ENCODE results near the gene NR1H2.
"Not testable (repeated sequence)": the region's sequence is repeated elsewhere in the genome, so short reads cannot be mapped to it uniquely, and the experiment has no call there.

The NR1H2 gene

DNA sequence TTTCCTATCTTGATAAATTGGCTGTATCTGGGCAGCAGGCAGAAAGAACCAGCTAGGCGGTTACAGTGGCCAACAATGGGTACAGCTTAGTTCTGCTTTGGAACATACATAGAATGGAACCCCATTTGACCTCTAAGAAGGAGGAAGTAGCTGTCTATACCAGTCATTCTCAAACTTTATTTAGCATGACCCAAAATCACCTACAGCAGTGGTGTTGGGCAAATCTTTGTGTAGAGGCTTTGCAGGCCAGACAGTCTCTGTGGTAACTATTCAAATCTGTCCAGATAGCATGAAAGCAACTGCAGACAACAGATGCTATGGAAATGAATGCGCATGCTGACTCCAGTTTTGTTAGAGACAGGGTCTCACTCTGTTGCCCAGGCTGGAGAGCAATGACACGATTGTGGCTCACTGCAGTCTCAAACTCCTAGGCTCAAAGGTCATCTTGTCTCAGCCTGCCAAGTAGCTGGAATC lies 35.1 kb upstream of the NR1H2 start:
- FAIRE-seq (peak; percentile 92), DNase-seq (ENCODE audit: insufficient read length, low spot score) (no peak)
- no peak for TF ChIP-seq TAF1 (IDR thresholded peaks at IDR 0.05; ENCODE audit: low read depth, low read length)
- peak; percentile 42 for TF ChIP-seq PAX5 (IDR thresholded peaks at IDR 0.05; ENCODE audit: insufficient read depth, low read length, severe bottlenecking)
- peak; percentile 79 for TF ChIP-seq SPI1 (IDR thresholded peaks at IDR 0.05; ENCODE audit: low read depth, low read length)
- peak; percentile 29; the same call in 1 of the 2 replicates for TF ChIP-seq POU2F2 (IDR thresholded peaks at IDR 0.05; ENCODE audit: low read depth, low read length)
- no peak; the same call in 1 of the 2 replicates for TF ChIP-seq POLR2AphosphoS5 (IDR thresholded peaks at IDR 0.05; ENCODE audit: low read depth, low read length)
- no peak; the same call in 1 of the 2 replicates for TF ChIP-seq POLR2A (IDR thresholded peaks at IDR 0.05; ENCODE audit: low read depth, low read length)

DNA sequence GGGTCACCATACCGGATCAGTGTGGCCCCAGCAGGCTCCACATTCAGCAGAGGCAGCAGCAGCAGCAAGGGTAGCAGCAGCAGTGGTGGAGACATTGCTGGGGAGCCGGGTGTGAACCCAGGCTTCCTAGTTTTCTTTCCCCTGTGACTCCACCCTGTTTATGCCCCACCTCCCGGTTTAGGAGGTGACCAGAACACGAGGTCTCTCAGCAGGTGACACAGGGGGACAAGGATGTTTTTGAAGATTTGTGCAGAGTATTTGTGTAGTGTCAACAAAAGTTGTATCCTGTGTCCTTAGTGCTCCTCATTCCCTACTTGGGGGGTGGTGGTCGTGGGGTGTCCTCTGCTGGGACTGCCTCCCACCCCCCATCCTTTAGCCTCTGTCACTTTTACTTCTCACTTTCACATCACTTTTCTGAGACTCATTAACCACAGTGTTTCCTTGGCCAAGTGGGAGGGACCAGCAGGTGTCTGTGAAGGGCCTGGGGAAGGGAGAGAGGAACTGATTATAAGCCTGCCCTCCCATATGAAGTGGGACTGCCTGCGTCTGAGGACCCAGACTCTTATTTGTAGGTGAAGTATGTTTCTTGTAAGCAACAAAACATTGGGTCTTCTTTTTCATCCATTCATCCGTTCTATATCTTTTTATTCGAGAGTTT lies 31.5 kb upstream of the NR1H2 start:
- peak; percentile 42; the same call in 1 of the 2 replicates for TF ChIP-seq POU2F2 (IDR thresholded peaks at IDR 0.05; ENCODE audit: low read depth, low read length)
- peak; percentile 92 for TF ChIP-seq POLR2AphosphoS5 (IDR thresholded peaks at IDR 0.05; ENCODE audit: low read depth, low read length)
- peak; percentile 93 for TF ChIP-seq POLR2A (IDR thresholded peaks at IDR 0.05; ENCODE audit: low read depth, low read length)
- no peak for TF ChIP-seq PAX5 (IDR thresholded peaks at IDR 0.05; ENCODE audit: insufficient read depth, low read length, severe bottlenecking)
- TF ChIP-seq SPI1 (IDR thresholded peaks at IDR 0.05; ENCODE audit: low read depth, low read length) = peak; percentile 96
- peak; percentile 77 for TF ChIP-seq TAF1 (IDR thresholded peaks at IDR 0.05; ENCODE audit: low read depth, low read length)
- peak; percentile 96 for FAIRE-seq
- no peak for DNase-seq (ENCODE audit: insufficient read length, low spot score)

DNA sequence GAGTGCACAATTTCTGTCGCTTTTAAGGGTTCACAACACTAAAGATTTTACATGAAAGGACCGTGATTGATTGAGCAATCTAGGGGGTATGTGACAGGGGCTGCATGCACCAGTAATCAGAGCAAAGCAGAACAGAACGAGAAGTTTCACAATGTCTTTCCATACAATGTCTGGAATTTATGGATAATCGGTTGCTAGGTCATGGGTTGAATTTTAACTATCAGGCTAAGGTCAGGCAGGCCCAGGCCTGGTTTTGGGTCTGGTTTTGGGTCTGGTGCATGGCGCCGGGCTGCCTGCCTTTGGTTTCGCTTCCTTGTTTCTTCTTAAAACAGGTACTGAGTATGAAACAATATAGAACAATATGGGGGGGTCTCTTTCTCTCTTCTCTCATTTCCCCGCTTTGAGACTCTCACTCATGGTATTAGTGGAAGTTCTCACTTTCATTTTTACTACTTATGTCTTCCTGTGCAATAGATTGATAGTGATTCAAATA lies 29.1 kb upstream of the NR1H2 start:
- peak; percentile 89 for TF ChIP-seq SPI1 (IDR thresholded peaks at IDR 0.05; ENCODE audit: low read depth, low read length)
- peak; percentile 0 for TF ChIP-seq PAX5 (IDR thresholded peaks at IDR 0.05; ENCODE audit: insufficient read depth, low read length, severe bottlenecking)
- peak; percentile 80 for FAIRE-seq
- DNase-seq (ENCODE audit: insufficient read length, low spot score) = not testable (repeated sequence)

DNA sequence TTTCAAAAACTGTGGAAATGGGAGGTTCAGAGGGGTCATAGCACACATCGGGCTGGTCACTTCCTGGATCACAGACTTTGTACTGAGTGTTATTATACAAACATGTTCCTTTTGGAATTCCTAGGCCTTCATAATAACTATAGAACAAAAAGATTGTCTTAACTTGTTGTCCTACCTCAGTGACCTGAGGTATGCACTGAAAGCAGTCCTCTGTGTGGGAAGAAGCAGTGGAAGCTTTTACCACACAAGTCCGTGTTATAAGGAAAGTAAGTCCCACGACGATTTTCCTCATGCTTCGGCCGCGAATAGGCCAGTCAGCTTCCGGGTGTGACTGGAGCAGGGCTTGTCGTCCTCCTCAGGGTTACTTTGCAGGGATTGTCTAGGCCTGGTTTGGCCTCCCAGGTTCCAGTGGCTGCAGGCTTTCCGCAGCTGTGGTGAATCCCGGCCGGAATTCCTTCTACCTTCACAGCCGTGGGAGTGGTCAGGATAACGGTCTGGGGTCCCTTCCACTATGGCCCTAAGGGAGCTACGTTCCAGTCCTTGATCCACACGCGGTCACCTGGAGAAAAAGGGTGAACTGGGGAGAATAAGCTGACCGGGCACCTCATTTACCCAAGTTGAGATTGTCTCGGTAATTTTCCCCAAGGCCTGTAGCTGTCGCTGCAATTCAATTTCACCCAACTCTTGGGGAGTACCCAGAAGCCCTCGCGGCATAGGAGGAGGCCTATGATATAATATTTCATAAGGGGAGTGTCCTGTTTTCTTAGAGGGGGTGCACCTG lies 26.8 kb upstream of the NR1H2 start:
- TF ChIP-seq PAX5 (IDR thresholded peaks at IDR 0.05; ENCODE audit: insufficient read depth, low read length, severe bottlenecking) (no peak), POLR2A (IDR thresholded peaks at IDR 0.05; ENCODE audit: low read depth, low read length) (no peak), POLR2AphosphoS5 (IDR thresholded peaks at IDR 0.05; ENCODE audit: low read depth, low read length) (no peak), SPI1 (IDR thresholded peaks at IDR 0.05; ENCODE audit: low read depth, low read length) (no peak), POU2F2 (IDR thresholded peaks at IDR 0.05; ENCODE audit: low read depth, low read length) (no peak), TAF1 (IDR thresholded peaks at IDR 0.05; ENCODE audit: low read depth, low read length) (no peak)
- FAIRE-seq (no peak), DNase-seq (ENCODE audit: insufficient read length, low spot score) (no peak)

DNA sequence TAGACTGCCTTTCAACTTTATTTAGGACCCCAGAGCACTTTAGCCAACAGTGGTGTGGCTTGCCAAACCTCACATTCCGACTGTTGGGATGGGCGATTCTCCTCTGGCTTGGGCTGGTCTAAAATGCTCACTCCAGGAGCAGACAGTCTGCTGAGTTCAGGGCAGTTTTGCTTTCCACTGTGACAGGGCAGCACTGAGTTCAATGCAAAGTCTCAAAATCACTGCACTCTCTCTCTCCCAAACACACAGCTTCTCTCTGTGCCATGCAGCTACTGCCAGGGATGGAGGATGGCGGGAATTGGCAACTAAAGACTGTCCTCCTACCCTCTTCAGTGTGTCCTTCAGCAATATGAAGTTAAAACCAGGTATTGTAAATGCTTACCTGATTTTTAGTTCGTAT lies 24.0 kb upstream of the NR1H2 start:
- DNase-seq (ENCODE audit: insufficient read length, low spot score) = no peak
- TF ChIP-seq POLR2A (IDR thresholded peaks at IDR 0.05; ENCODE audit: low read depth, low read length) = no peak
- FAIRE-seq = no peak

DNA sequence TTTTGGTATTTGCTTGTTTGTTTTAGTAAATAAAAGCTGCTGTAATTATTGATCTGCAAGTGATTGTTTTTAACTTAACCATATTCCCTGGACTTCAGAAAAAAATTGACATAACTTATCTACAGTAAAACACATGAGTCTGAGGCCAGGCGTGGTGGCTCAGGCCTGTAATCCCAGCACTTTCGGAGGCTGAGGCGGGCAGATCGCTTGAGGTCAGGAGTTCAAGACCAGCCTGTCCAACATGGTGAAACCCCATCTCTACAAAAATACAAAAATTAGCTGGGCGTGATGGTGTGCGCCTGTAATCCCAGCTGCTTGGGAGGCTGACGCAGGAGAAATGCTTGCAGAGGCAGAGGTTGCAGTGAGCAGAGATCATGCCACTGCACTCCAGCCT lies 22.8 kb upstream of the NR1H2 start:
- not testable (repeated sequence) for FAIRE-seq; DNase-seq (ENCODE audit: insufficient read length, low spot score)

DNA sequence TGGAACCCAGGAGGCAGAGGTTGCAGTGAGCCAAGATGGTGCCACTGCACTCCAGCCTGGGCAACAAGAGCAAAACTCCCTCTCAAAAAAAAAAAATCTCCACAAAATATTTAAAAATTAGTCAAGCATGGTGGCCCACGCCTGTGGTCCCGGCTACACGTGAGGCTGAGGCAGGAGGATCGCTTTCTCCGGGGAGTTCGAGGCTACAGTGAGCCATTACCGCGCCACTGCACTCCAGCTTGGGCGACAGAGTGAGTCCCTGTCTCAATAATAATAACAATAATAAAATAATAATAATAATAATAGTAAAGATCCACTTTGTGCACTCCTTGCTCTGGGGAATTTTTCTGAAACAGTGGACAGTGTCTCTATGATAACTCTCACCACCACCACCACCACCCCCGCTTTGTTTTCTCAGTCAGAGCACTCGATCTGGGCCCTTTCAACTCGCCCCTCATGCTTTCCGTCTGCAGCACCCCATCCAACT lies 19.5 kb upstream of the NR1H2 start:
- FAIRE-seq (no peak), DNase-seq (ENCODE audit: insufficient read length, low spot score) (no peak)
- TF ChIP-seq POLR2AphosphoS5 (IDR thresholded peaks at IDR 0.05; ENCODE audit: low read depth, low read length) (no peak), POLR2A (IDR thresholded peaks at IDR 0.05; ENCODE audit: low read depth, low read length) (no peak), PAX5 (IDR thresholded peaks at IDR 0.05; ENCODE audit: insufficient read depth, low read length, severe bottlenecking) (no peak), POU2F2 (IDR thresholded peaks at IDR 0.05; ENCODE audit: low read depth, low read length) (no peak), SPI1 (IDR thresholded peaks at IDR 0.05; ENCODE audit: low read depth, low read length) (no peak), TAF1 (IDR thresholded peaks at IDR 0.05; ENCODE audit: low read depth, low read length) (no peak)

DNA sequence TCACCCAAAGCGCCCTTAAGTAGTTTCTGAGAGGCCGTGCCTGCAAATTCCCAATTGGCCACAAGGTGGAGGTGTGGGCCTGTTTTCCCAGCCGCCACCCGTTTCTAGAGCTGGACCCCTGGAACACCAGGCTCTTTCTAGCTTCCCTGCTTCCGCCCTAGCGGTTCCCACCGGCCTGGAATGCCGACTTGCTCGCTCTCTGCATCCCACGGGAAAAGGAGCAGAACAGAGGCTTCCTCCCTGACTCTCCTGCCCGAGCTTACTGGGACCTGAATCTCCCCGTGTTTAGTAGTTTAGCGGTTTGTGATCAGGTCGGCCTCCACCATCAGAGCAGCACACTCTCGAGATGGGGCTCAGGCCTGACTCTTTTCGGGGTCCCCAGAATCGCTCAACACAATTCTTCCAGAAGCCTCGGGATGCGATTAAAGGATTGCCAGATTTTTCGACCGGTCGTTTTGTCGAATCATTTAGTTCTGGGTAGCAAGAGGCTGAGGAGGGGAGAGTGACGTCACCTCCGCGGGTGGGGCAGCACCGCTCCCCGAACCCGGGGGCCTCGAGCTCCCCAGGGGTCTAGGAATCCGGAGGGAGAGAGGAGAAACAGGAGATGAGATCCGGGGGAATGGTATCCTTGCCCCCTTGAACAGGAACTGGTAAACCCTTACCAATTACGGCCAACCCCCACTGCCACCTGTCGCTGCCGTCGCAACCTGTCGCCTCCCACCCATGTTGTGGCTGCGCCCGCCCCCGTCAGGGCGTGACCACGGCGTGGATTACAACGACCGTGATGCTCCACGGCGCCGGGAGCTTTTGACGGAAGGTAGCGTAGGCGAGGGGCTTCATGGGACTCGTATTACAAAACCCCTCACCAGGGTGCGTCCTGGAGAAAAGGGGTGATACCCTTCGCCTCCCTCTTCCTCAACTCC lies 18.8 kb upstream of the NR1H2 start:
- FAIRE-seq = peak; percentile 99
- peak; percentile 57 for TF ChIP-seq TAF1 (IDR thresholded peaks at IDR 0.05; ENCODE audit: low read depth, low read length)
- TF ChIP-seq POU2F2 (IDR thresholded peaks at IDR 0.05; ENCODE audit: low read depth, low read length) = peak; percentile 48; the same call in 1 of the 2 replicates
- TF ChIP-seq POLR2A (IDR thresholded peaks at IDR 0.05; ENCODE audit: low read depth, low read length) = peak; percentile 37; the same call in 1 of the 2 replicates
- no peak for TF ChIP-seq SPI1 (IDR thresholded peaks at IDR 0.05; ENCODE audit: low read depth, low read length)
- peak; percentile 36; the same call in 1 of the 2 replicates for TF ChIP-seq POLR2AphosphoS5 (IDR thresholded peaks at IDR 0.05; ENCODE audit: low read depth, low read length)
- peak; percentile 44 for DNase-seq (ENCODE audit: insufficient read length, low spot score)

All from GM12891 (cell line).